ENCODE measurements around the gene MUTYH. TPM values are rescaled to one million over a fixed set of nuclear protein-coding genes. Genes with fewer than 3 reads are reported as not detected.

Gene MUTYH
- total and polyA plus RNA-seq, 2 of the 8 experiments (the other 6 are each of a cell fraction or from before 2014, with no cell fraction given) = 51.9 to 65.7 TPM

DNA sequence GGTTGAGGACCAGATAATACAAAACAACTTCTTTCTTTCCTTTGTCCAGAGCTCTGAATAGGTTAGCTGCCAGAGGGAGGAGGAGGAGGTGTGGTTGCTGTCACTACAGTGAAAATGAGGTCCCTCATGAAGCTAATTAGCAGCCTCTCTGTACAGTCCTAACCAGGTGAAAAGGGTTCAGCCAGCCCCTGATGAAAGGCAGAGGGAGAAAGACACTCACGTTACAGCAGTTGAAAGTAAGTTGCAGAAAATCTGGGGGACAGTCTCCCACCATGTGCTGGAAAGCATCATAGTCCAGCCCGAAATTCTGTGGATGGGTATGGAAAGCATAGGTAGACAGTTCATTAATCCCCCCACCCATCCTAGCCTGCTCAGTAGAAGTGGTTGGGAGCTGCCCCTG is 6.2 kb upstream of the MUTYH start (continued):
- TF ChIP-seq ASH2L (IDR thresholded peaks at IDR 0.05; ENCODE audit: low read length) = no peak
- TF ChIP-seq, protein P1, sequence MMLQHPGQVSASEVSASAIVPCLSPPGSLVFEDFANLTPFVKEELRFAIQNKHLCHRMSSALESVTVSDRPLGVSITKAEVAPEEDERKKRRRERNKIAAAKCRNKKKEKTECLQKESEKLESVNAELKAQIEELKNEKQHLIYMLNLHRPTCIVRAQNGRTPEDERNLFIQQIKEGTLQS (IDR thresholded peaks at IDR 0.05; ENCODE audit: insufficient read depth, low read depth, low read length) = no peak
